DMS 273 (cell line): ENCODE results near the gene ARHGAP10.
A peak's percentile ranks its signal among the peaks of the same experiment; 100 is the strongest.
"Not testable (repeated sequence)": the region's sequence is repeated elsewhere in the genome, so short reads cannot be mapped to it uniquely, and the experiment has no call there.

ENCODE experiments used
- DNase-seq: peaks from one replicate; lab custom pipeline; 2025; ENCODE audit not compliant: unreplicated experiment; lab: John Stamatoyannopoulos, UW

ARHGAP10 gene

DNA sequence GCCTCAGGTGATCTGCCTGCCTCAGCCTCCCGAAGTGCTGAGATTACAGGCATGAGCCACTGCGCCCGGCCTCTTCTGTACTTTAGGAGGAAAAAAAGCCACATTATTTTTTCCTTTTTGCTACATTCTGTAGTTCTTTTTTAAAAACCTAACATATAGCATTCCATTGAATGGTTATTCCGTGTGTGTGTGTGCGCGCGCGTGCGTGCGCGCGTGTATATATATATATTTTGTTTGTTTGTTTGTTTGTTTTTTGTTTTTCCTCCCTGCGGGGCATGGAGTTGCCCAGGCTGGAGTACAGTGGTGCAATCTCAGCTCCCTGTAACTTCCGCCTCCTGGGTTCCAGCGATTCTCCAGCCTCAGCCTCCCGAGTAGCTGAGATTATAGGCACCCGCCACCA, 59.5 kb downstream of the ARHGAP10 start:
- no peak for DNase-seq

DNA sequence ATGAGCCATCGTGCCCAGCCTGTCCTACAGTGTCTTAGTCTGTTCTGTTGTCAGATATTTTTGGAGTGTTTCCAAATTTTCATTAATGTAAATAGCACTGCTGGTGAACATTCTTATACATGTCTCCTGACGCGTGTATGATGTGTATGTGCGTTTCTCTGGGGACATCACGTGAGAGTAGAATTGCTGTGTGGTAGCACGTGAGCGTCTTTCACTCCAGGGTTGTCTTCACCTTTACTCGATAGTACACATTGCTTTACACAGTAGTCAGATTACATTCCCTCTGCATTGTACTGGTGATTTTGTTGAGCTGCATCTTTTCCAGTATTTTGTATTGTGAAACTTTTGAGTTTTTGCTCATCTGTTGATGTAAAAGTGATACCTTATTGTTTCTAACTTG, 60.0 kb downstream of the ARHGAP10 start:
- no peak for DNase-seq

DNA sequence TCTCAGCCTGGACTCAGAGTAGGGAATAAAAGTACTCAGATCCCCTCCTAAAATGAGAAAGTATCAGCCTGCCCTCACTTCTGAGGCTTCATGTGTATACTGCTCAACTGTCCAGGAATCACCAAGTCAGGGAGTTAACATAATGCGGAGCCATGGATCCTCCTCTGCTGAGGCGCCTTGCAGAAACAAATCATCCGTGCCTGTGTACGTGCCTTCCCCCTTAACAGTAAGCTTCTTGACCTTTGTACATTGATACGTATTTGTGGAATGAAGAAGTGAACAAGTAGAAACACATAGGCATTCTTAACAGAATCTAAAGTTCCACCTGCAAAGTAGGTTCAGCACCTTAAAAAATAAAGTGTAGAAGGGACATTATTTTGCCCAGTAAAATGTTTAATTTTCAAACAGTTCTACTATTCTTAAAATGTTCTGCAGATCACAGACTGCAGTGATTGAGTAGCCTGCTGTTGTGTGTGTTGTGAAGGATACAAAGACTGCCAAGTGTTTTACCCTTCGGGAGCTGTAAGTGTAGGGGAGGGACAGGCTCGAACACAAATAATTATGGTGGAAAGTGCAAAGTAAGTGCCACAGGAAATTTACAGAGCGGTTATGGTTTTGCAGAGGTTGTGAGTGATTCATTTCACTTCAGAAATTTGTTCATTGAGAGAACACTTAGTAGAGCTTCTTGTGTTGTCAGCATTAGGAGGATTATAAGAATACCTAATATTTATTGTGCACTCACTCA, 61.9 kb downstream of the ARHGAP10 start:
- no peak for DNase-seq

DNA sequence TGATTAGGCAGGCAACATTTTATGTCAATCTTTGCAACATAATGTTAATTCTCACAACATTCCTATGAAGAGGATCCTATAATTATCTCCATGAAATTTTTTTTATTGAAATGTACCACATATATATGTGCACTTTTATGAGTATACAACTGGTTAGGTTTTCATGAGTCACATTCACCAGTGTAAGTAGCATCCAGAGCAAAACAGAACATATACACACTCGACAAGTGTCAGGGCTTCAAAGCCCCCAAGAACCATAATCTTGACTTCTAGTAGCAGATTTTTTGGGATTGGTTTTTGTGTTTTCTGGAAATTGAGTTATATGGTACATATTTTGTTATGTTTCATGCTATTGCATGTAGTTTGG, 62.4 kb downstream of the ARHGAP10 start:
- DNase-seq, result no peak

DNA sequence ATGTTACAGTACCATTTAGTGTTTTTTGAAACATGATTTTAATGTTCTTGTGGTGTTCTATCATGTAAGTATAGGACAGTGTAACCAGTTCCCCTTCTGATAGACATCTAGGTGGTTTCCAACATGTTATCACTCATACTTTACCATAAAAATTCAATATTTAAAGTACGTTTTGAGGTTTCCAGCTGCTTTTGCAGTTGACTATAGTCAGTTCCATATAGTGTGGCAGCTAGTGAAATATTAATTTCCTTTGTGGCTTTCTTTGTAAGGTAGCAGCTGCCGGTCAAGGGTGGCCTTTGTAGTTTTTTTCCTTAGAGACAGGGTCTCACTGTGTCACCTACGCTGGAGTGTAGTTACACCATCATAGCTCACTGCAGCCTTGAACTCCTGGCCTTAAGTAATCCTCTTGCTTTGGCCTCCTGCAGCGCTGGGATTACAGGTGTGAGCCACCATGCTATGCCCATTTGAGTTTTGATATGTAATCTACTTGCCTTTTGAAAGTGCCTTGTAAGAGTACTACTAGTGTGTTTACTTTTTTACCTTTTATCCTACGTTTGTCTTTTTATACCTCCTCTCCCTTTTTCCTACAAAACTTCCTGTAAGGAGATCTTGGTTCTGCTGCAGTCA, 63.0 kb downstream of the ARHGAP10 start:
- DNase-seq, result no peak

DNA sequence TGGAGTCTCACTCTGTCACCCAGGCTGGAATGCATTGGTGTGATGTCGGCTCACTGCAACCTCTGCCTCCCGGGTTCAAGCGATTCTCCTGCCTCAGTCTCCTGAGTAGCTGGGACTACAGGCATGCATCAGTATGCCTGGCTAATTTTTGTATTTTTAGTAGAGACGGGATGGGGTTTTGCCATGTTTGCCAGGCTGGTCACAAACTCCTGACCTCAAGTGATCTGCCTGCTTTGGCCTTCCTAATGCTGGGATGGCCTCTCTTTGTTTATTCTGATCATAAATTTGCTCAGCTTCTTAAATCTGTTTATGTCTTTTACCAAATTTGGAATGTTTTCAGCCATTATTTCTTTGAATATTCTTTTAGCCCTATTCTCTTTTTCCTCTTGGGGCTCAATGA, 67.2 kb downstream of the ARHGAP10 start:
- DNase-seq, result not testable (repeated sequence)

DNA sequence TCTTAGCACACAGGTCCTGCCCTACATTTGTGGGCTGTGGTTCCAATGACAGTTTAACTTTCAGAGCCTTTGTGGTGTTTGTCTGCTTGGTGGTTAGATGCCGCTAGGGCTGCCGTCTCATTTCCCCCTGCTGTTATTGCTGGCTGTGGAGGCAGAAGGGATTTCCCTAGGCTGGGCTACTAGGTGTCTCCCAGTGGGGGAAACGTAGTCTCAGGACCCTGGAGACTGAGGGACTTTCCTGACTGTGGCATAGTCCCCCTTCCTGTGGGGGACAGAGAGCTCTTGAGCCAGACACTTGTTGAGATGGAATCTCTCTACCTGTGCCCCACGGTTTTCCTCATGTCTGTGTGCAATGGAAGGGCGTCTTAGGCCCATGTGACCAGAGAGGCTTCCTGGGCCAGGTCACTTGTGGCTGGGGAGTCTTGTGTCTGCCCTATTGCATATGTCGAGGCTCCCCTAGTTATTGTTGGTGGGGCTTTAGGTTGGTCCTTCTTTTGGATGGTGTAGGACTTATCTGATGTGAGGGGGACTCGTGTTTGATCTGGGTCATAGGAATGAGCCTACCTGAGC, 68.2 kb downstream of the ARHGAP10 start:
- DNase-seq, result no peak

- no peak for DNase-seq
These were observed 69.9 kb downstream of the ARHGAP10 start for GRCh38 chr4:147801820-147802219.

DNA sequence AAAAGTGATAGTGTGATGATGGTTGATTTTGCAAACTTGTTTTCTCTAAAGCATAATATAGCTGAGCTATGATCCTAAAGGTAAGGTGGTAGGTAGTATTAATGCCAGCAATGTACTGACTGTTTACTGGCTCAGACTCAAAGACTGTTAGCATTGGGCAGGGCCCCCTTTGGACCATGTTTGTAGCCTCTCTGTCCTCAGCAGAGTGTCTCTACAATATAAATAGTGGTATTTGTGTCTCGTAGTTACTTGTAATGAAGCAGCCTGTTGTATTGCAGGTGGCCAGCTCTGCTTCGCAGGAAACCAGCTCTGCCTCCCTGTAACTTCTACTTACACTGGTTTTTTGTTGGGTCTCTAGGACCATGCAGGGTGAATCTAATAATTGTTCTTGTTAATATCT, 70.5 kb downstream of the ARHGAP10 start:
- DNase-seq, result no peak

DNA sequence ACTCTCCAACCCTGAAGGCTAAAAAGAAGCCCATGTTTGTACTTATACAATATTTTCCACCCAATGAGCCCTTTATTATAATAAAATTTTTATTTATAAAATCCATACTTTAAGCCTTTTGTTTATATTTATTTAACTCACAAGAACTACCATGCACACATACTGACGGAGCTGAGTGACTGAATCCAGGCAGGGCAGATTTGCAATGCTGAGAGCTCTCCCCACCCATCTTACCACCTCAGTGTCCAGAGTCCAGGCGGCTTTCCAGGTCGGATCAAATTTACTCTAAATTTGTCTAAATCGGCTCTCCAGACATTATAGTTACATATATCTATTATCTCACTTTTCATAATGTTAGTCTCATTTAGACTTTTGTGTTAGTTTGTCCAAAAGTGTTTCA, 74.1 kb downstream of the ARHGAP10 start:
- DNase-seq, result no peak

DNA sequence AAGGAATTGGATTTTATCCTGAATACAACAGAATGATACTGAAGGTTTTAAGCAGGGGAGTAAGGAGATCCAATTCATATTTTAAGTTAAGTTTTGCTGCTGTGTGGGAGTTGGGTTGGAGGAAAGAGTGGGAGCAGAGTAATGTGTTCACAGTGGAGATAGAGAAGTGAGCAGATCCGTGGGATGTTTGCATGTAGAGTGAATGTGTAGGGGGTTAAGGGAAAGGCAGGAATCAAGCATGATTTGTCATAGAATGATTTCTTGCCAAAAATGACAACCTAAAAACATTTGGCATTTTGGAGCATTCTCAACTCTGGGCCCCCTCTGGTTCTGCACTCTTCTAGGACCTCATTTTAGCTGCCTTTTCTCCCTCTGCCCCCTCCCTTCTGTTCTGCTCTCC, 76.6 kb downstream of the ARHGAP10 start:
- DNase-seq, result no peak

GRCh38 chr4:147809211-147809610, 77.3 kb downstream of the ARHGAP10 start:
- no peak for DNase-seq

DNA sequence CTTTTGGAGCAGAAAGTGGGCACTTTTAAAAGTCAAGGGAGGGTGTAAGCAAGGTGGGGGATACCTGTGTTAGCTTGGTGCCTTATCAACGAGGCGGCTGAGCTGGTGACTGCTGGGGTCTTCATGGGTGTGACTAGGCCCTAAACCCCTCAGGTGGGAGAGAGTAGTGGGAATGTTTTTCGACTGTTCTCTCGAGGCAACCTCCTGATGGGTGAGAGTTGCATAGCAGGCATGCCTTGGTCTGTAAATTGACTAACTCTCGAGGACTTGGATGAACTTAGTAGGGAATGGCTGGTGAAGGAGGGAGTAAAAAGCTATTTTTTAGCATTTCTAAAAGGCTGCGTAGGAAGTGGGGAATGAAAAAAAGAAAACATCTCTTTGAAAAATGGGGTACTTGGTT, 80.0 kb downstream of the ARHGAP10 start:
- no peak for DNase-seq

DNA sequence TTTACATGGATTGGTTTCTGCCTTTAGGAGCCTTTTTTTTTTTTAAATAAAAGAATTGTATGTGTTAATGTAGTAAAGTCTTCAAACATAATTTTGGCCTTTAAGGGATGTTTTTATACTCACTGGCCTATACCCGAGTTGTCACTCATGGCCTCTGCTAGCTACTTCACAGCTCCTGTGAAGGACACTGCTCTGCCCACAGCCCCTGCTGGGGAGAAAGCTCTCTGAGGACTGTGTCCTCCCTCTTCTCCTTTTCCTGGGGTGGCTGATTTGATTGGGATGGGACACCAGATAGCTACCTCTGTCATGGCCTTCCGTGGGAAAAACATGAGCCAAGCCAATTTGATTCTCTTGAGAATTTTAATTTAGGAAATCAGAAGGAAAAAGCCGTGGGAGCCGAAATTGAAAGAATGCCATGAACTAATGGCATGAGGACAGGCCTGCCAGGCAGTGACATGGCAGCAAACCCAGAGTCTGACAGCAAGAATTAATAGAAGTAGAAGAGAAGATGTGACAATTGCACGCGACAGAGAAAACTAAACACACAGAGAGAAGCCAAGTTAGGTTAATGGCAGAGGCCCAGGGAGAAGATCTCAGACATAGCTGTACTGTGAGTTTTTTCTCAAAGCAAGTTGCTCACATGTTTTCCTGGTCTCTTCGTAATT, 81.4 kb downstream of the ARHGAP10 start:
- no peak for DNase-seq

GRCh38 chr4:147813973-147814372, 82.1 kb downstream of the ARHGAP10 start:
- no peak for DNase-seq

DNA sequence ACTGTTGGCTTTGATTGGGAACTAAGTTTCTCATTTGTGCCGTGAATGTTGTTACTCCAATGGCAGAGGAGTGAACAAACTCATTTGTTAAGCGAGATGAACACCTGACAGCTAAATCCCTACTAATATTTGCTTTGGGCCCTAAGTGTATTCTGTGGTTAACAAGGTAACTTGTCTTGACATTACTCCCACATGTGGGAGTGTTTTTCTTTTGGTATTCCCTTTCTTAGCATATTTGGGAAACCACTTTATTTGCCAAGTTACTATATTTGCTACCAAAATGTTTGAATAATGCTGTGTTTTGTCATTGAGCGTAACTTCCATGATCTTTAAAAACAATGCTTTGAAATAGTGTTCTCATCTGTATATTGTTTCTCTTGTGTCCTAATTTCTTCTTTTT, 82.5 kb downstream of the ARHGAP10 start:
- DNase-seq, result no peak

DNA sequence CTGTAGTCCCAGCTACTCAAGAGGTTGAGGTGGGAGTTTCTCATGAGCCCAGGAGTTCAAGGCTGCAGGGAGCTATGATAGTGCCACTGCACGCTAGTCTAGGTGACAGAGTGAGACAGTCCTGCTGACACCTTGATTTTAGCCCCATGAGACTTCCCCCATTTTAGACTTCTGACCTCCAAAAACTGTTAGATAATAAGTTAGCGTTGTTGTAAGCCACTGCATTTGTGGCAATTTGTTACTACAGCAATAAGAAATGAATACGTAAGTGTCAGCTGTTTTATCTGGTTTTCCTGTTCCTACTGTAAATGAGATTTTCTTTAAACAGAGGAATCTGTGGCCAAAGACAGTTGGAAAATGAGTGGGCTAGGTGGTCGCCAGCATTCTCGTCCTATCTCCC, 83.9 kb downstream of the ARHGAP10 start:
- DNase-seq, result no peak

GRCh38 chr4:147816382-147817254, 84.7 kb downstream of the ARHGAP10 start:
- no peak for DNase-seq

GRCh38 chr4:147820975-147821374, 89.1 kb downstream of the ARHGAP10 start:
- peak; percentile 33 for DNase-seq

- peak; percentile 41 for DNase-seq
These were observed 89.7 kb downstream of the ARHGAP10 start for GRCh38 chr4:147821555-147821954.

GRCh38 chr4:147822128-147822527, 90.2 kb downstream of the ARHGAP10 start:
- DNase-seq, result peak; percentile 89
